ENCODE data around the gene CCIN. TPM values are rescaled to one million over a fixed set of nuclear protein-coding genes. Genes with fewer than 3 reads are reported as not detected.

Gene CCIN
- total RNA-seq, 1 donor from 2014 or later, result not detected

GRCh38 chr9:36141761-36142160 is 27.4 kb upstream of the CCIN start:
- Mint-ChIP-seq H3K9me3 (peaks cover 9% of the 10 kb centered on the region), H3K27me3 (ENCODE audit: low read depth) (peaks cover 18% of the 10 kb centered on the region), H3K4me1 (peaks cover 15% of the 10 kb centered on the region), H3K27ac (ENCODE audit: unreplicated experiment) (no peak overlapping the region), H3K36me3 (ENCODE audit: low read depth) (peaks cover 15% of the 10 kb centered on the region), H3K4me3 (peak overlapping the region; percentile 23)
- no peak for DNase-seq (ENCODE audit: low read depth, low spot score)
- TF ChIP-seq CTCF (conservative IDR thresholded peaks at IDR 0.05), result no peak

DNA sequence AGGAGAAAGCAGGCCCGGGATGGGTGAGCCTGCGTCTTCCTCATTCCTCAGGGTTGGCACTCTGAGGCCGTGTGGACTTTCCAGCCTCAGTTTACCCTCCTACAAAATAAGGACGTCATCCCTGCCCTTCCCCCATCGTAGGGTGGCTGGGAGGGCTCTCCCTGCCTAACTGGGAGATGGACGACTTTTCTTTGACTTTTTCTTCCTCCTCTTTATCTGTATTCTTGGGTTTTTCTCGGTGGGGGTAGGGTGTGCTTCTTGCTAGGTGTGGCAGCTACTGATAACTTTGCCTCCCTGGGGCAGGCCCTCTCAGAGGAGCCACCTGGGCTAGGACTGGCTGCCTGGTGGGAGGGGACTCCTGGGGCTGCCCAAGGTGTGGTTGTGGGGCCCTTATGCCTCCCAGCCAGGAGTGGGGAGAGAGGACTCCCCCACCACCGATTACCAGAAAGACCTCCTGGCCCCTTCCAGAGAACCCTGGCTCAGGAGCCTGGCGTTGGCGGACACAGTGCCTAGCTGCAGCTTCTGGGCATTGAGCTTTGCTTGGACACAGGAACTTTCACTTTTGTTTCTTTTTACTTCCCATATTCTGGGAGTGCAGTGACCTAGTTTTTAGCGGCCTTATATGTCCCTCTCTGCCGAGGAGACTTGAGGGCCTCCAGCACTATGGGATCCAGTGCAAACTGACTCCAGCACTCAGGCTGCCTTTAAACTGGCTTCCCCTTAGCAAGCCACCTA is 26.5 kb upstream of the CCIN start:
- no peak for TF ChIP-seq CTCF (conservative IDR thresholded peaks at IDR 0.05)
- peaks cover 10% of the 10 kb centered on the region for H3K27me3 Mint-ChIP-seq (ENCODE audit: low read depth)
- H3K4me3 Mint-ChIP-seq, result no peak overlapping the region
- H3K4me1 Mint-ChIP-seq, result peaks cover 7% of the 10 kb centered on the region
- H3K36me3 Mint-ChIP-seq (ENCODE audit: low read depth), result peaks cover 15% of the 10 kb centered on the region
- peaks cover 9% of the 10 kb centered on the region for H3K9me3 Mint-ChIP-seq
- no peak for DNase-seq (ENCODE audit: low read depth, low spot score)
- no peak overlapping the region for H3K27ac Mint-ChIP-seq (ENCODE audit: unreplicated experiment)

DNA sequence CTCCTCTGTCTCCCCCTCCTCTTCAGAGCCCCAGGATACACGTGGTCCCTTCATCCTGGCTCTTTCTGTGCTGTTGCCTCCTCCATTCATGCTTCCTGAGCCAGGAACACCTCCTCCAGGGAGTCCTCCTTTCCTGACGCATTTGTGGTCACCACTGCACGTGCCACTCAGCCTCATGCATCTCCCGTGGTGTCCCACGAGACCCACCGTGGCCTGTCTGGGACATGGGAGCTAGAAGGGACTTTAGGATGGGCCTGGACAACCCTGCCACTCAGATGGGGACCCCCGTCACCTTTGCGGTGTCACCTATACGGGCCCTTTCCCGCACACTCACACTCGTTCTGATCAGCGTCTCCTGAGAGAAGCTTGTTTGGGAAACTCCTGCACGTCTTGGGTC is 25.9 kb upstream of the CCIN start:
- H3K4me3 Mint-ChIP-seq, result no peak overlapping the region
- peaks cover 6% of the 10 kb centered on the region for H3K27me3 Mint-ChIP-seq (ENCODE audit: low read depth)
- H3K27ac Mint-ChIP-seq (ENCODE audit: unreplicated experiment), result no peak overlapping the region
- H3K36me3 Mint-ChIP-seq (ENCODE audit: low read depth), result peaks cover 15% of the 10 kb centered on the region
- no peak for TF ChIP-seq CTCF (conservative IDR thresholded peaks at IDR 0.05)
- peaks cover 4% of the 10 kb centered on the region for H3K4me1 Mint-ChIP-seq
- no peak for DNase-seq (ENCODE audit: low read depth, low spot score)
- H3K9me3 Mint-ChIP-seq, result peaks cover 9% of the 10 kb centered on the region

GRCh38 chr9:36144309-36145232 is 24.6 kb upstream of the CCIN start:
- H3K9me3 Mint-ChIP-seq, result peaks cover 9% of the 10 kb centered on the region
- DNase-seq (ENCODE audit: low read depth, low spot score), result no peak
- peaks cover 15% of the 10 kb centered on the region for H3K36me3 Mint-ChIP-seq (ENCODE audit: low read depth)
- TF ChIP-seq CTCF (conservative IDR thresholded peaks at IDR 0.05), result no peak
- peaks cover 4% of the 10 kb centered on the region for H3K4me1 Mint-ChIP-seq
- no peaks in the 10 kb centered on the region for H3K27me3 Mint-ChIP-seq (ENCODE audit: low read depth)
- no peak overlapping the region for H3K4me3 Mint-ChIP-seq
- peak overlapping the region; percentile 51 for H3K27ac Mint-ChIP-seq (ENCODE audit: unreplicated experiment)

- Mint-ChIP-seq H3K36me3 (ENCODE audit: low read depth) (peaks cover 15% of the 10 kb centered on the region), H3K27me3 (ENCODE audit: low read depth) (no peaks in the 10 kb centered on the region), H3K4me3 (no peak overlapping the region), H3K4me1 (peaks cover 4% of the 10 kb centered on the region), H3K9me3 (peaks cover 9% of the 10 kb centered on the region), H3K27ac (ENCODE audit: unreplicated experiment) (no peak overlapping the region)
- TF ChIP-seq CTCF (conservative IDR thresholded peaks at IDR 0.05), result no peak
- DNase-seq (ENCODE audit: low read depth, low spot score), result no peak
Observed at GRCh38 chr9:36145970-36146369, 23.2 kb upstream of the CCIN start.

Measured in neural crest cell (in vitro differentiated cells).